H9 (cell line): ENCODE measurements around the gene PODXL2. TPM values are rescaled to one million over a fixed set of nuclear protein-coding genes. Genes with fewer than 3 reads are reported as not detected.

Experiments used
- DNase-seq: peaks from one replicate; pipeline ENCODE4 v3.0.0-alpha.2; 2017
- H2AFZ ChIP-seq: one replicate; pipeline ENCODE4 v1.6.1; 2013; ENCODE audit warnings: mild to moderate bottlenecking, low read length, control low read depth, moderate library complexity
- H2AK5ac ChIP-seq: 2 replicates; pipeline ENCODE4 v1.6.1; 2013; ENCODE audit warnings: low read length, control low read depth, mixed read lengths; ENCODE audit not compliant: insufficient read length
- H2BK120ac ChIP-seq: one replicate; pipeline ENCODE4 v1.6.1; 2013; ENCODE audit warnings: low read depth, mild to moderate bottlenecking, low read length, control low read depth, inconsistent platforms; ENCODE audit not compliant: poor library complexity, severe bottlenecking
- H2BK12ac ChIP-seq: 2 replicates; pipeline ENCODE4 v1.6.1; 2013; ENCODE audit warnings: low read length, control low read depth, mixed read lengths, low read depth; ENCODE audit not compliant: insufficient read length
- H2BK15ac ChIP-seq: 2 replicates; pipeline ENCODE4 v1.6.1; 2013; ENCODE audit warnings: low read depth, low read length, control low read depth
- H2BK20ac ChIP-seq: one replicate; pipeline ENCODE4 v1.6.1; 2013; ENCODE audit warnings: low read depth, mild to moderate bottlenecking, low read length, control low read depth, inconsistent platforms; ENCODE audit not compliant: poor library complexity, severe bottlenecking
- H2BK5ac ChIP-seq: 2 replicates; pipeline ENCODE4 v1.6.1; 2013; ENCODE audit warnings: low read length, control low read depth, mixed read lengths; ENCODE audit not compliant: insufficient read length
- H3K14ac ChIP-seq: 2 replicates; pipeline ENCODE4 v1.6.1; 2013; ENCODE audit warnings: low read length, control low read depth; ENCODE audit not compliant: insufficient read depth
- H3K18ac ChIP-seq: 2 replicates; pipeline ENCODE4 v1.6.1; 2013; ENCODE audit warnings: low read depth, mild to moderate bottlenecking, mixed read lengths, low read length, control low read depth; ENCODE audit not compliant: insufficient read length
- H3K23ac ChIP-seq: 2 replicates; pipeline ENCODE4 v1.6.1; 2013; ENCODE audit warnings: low read length, control low read depth, mixed read lengths, low read depth; ENCODE audit not compliant: insufficient read length
- H3K23me2 ChIP-seq: 2 replicates; pipeline ENCODE4 v1.6.1; 2013; ENCODE audit warnings: low read depth, mild to moderate bottlenecking, mixed read lengths, low read length, control low read depth; ENCODE audit not compliant: insufficient read length, poor library complexity, severe bottlenecking
- H3K27ac ChIP-seq: 2 replicates; pipeline ENCODE4 v1.5.1; 2013; ENCODE audit warnings: low read length, control low read depth, mixed read lengths, low read depth; ENCODE audit not compliant: insufficient read length
- H3K27me3 ChIP-seq: 2 replicates; pipeline ENCODE4 v1.6.1; 2013; ENCODE audit warnings: low read length, control low read depth, inconsistent platforms; ENCODE audit not compliant: insufficient read depth
- H3K4ac ChIP-seq: 2 replicates; pipeline ENCODE4 v1.6.1; 2013; ENCODE audit warnings: low read depth, mild to moderate bottlenecking, control low read depth, inconsistent platforms, low read length, moderate library complexity
- H3K4me1 ChIP-seq: 2 replicates; pipeline ENCODE4 v1.6.1; 2013; ENCODE audit warnings: low read length, control low read depth, inconsistent platforms; ENCODE audit not compliant: insufficient read depth
- H3K4me2 ChIP-seq: 2 replicates; pipeline ENCODE4 v1.6.1; 2013; ENCODE audit warnings: low read length, control low read depth, mixed read lengths; ENCODE audit not compliant: insufficient read length, insufficient read depth
- H3K56ac ChIP-seq: 2 replicates; pipeline ENCODE4 v1.6.1; 2013; ENCODE audit warnings: low read depth, mild to moderate bottlenecking, mixed read lengths, low read length, control low read depth; ENCODE audit not compliant: insufficient read length
- H3K79me1 ChIP-seq: 2 replicates; pipeline ENCODE4 v1.6.1; 2013; ENCODE audit warnings: low read depth, mild to moderate bottlenecking, moderate library complexity, low read length, control low read depth, inconsistent platforms; ENCODE audit not compliant: insufficient read depth, poor library complexity, severe bottlenecking
- H3K79me2 ChIP-seq: 2 replicates; pipeline ENCODE4 v1.6.1; 2013; ENCODE audit warnings: low read length, control low read depth, inconsistent platforms; ENCODE audit not compliant: insufficient read depth
- H3K9ac ChIP-seq: 2 replicates; pipeline ENCODE4 v1.6.1; 2013; ENCODE audit warnings: low read length, control low read depth, mixed read lengths; ENCODE audit not compliant: insufficient read length; ENCODE audit errors: extremely low read depth
- H3K9me3 ChIP-seq: one replicate; pipeline ENCODE4 v1.6.1; 2013; ENCODE audit warnings: low read depth, low read length, inconsistent platforms; ENCODE audit not compliant: control insufficient read depth
- H3T11ph ChIP-seq: one replicate; pipeline ENCODE4 v1.6.1; 2013; ENCODE audit warnings: mild to moderate bottlenecking, low read length, control low read depth, inconsistent platforms
- H4K20me1 ChIP-seq: one replicate; pipeline ENCODE4 v1.6.1; 2013; ENCODE audit not compliant: control insufficient read depth, insufficient read length, insufficient read depth
- H4K5ac ChIP-seq: 2 replicates; pipeline ENCODE4 v1.6.1; 2013; ENCODE audit warnings: low read depth, mild to moderate bottlenecking, mixed read lengths, low read length, control low read depth; ENCODE audit not compliant: insufficient read length
- H4K8ac ChIP-seq: replicated peaks from 2 replicates; pipeline ENCODE4 v1.6.1; 2013; ENCODE audit warnings: low read length, control low read depth, mixed read lengths, low read depth; ENCODE audit not compliant: insufficient read length
- H4K91ac ChIP-seq: 2 replicates; pipeline ENCODE4 v1.6.1; 2013; ENCODE audit warnings: low read depth, mild to moderate bottlenecking, moderate library complexity, mixed read lengths, low read length, control low read depth; ENCODE audit not compliant: insufficient read length
- H3K27ac Mint-ChIP-seq, 3 experiments: 2 replicates in 2 of 3; 3 replicates in 1 of 3; pipeline ENCODE4 v1.8.0; 2020 to 2021; ENCODE audit warnings: mixed read lengths in 3 of 3, mild to moderate bottlenecking in 1 of 3, moderate library complexity in 1 of 3
- H3K27me3 Mint-ChIP-seq: 2 replicates; pipeline ENCODE4 v1.8.0; 2021; ENCODE audit warnings: low read depth, mild to moderate bottlenecking, moderate library complexity, mixed read lengths
- H3K36me3 Mint-ChIP-seq, 3 experiments: 2 replicates in 2 of 3; 3 replicates in 1 of 3; pipeline ENCODE4 v1.8.0; 2020 to 2021; ENCODE audit warnings: low read depth in 3 of 3, mixed read lengths in 3 of 3; ENCODE audit not compliant: insufficient read depth in 1 of 3
- H3K4me1 Mint-ChIP-seq, 2 experiments: 2 replicates each; pipeline ENCODE4 v1.8.0; 2020; ENCODE audit warnings: mixed read lengths in 2 of 2
- H3K4me3 Mint-ChIP-seq, 2 experiments: 2 replicates in 1 of 2; 3 replicates in 1 of 2; pipeline ENCODE4 v1.8.0; 2020 to 2021; ENCODE audit warnings: mild to moderate bottlenecking in 2 of 2, mixed read lengths in 2 of 2, moderate library complexity in 1 of 2
- H3K9me3 Mint-ChIP-seq, 2 experiments: 2 replicates in 1 of 2; 3 replicates in 1 of 2; pipeline ENCODE4 v1.8.0; 2020; ENCODE audit warnings: mild to moderate bottlenecking in 2 of 2, mixed read lengths in 2 of 2, moderate library complexity in 1 of 2
- CTCF ChIP-seq: fragments of 200-600 bp; sonication (generic); conservative IDR thresholded peaks from 3 replicates; pipeline ENCODE4 v1.8.0; 2021; ENCODE audit warnings: antibody characterized with exemption, mild to moderate bottlenecking
- WGBS: extraction: QIAGEN DNeasy Blood & Tissue Kit; methylation state at CpG from one replicate; pipeline ENCODE4 v1.1.7; 2013; ENCODE audit warnings: missing lambda C conversion rate, low lambda C conversion rate, mixed read lengths; ENCODE audit not compliant: insufficient read length; ENCODE audit errors: extremely low coverage; 5-methylcytosine and 5-hydroxymethylcytosine counted together
- total RNA-seq: library from RNA; stranded (reverse); gene quantifications from 2 replicates; pipeline ENCODE4 v1.2.1, GENCODE V29; 2021

PODXL2 gene
- total RNA-seq, 1 experiment from 2014 or later: 24.6 TPM

GRCh38 chr3:127680146-127680661 lies 51.2 kb downstream of the PODXL2 start:
- H3K9me3 ChIP-seq: no peaks in the 10 kb centered on the region
- no peak overlapping the region for H4K91ac ChIP-seq
- no peak overlapping the region for H2BK15ac ChIP-seq
- no CpG with 5 or more reads among the region's 21 CpGs for WGBS
- no peaks in the 10 kb centered on the region for H3K79me1 ChIP-seq
- no peak overlapping the region for H4K5ac ChIP-seq
- no peaks in the 10 kb centered on the region for H3K23me2 ChIP-seq
- H2BK5ac ChIP-seq: no peak overlapping the region
- no peak overlapping the region for H3K9ac ChIP-seq
- no peak overlapping the region for H3K4ac ChIP-seq
- no peak overlapping the region for H3K27ac ChIP-seq
- H3K4me2 ChIP-seq: no peak overlapping the region
- no peak overlapping the region for H2BK12ac ChIP-seq
- H3K36me3 Mint-ChIP-seq: no peaks in the 10 kb centered on the region; a peak in 1 of 7 replicates
- no peaks in the 10 kb centered on the region for H4K20me1 ChIP-seq
- H3K14ac ChIP-seq: no peak overlapping the region; the same call in 1 of the 2 replicates
- no peak overlapping the region for H2BK20ac ChIP-seq
- no peak overlapping the region for H2AK5ac ChIP-seq
- H3K23ac ChIP-seq: no peak overlapping the region
- no peak overlapping the region for H2BK120ac ChIP-seq
- no peaks in the 10 kb centered on the region; the same call in 1 of the 2 replicates for H3K27me3 Mint-ChIP-seq
- H3T11ph ChIP-seq: no peak overlapping the region
- no peaks in the 10 kb centered on the region for H3K27me3 ChIP-seq
- no peak overlapping the region for H4K8ac ChIP-seq
- peak overlapping the region in 1 of 3 experiments; percentile 81; a peak in 2 of 7 replicates for H3K27ac Mint-ChIP-seq
- DNase-seq: peak; percentile 23
- no peak overlapping the region for H2AFZ ChIP-seq
- H3K18ac ChIP-seq: no peak overlapping the region
- TF ChIP-seq CTCF: no peak
- H3K4me1 ChIP-seq: no peaks in the 10 kb centered on the region; the same call in 1 of the 2 replicates
- H3K79me2 ChIP-seq: no peaks in the 10 kb centered on the region
- no peak overlapping the region for H3K4me3 Mint-ChIP-seq
- H3K4me1 Mint-ChIP-seq: peaks cover 6 to 8% of the 10 kb centered on the region in 2 experiments
- no peak overlapping the region for H3K56ac ChIP-seq
- no peaks in the 10 kb centered on the region for H3K9me3 Mint-ChIP-seq
